ENCODE measurements around the gene ADAM11.
"Not testable (repeated sequence)": the region's sequence is repeated elsewhere in the genome, so short reads cannot be mapped to it uniquely, and the experiment has no call there.

- not testable (repeated sequence) for TF ChIP-seq CTCF, POLR2A (IDR thresholded peaks at IDR 0.05)
Measured at GRCh38 chr17:44818508-44818907, 59.7 kb downstream of the ADAM11 start.
